GM12872 (cell line): ENCODE measurements around the gene APOA1.

ENCODE experiments used
- CTCF ChIP-seq: IDR thresholded peaks from 3 replicates; pipeline ENCODE4 v1.5.1; 2011; ENCODE audit warnings: low read depth, mild to moderate bottlenecking, low read length, moderate library complexity; ENCODE audit not compliant: insufficient read depth

APOA1 gene

GRCh38 chr11:116840224-116840745 lies 2.9 kb upstream of the APOA1 start:
- 0 out of 3 replicates have a peak, but pooled peaks have one; percentile 9 for TF ChIP-seq CTCF

- no peak for TF ChIP-seq CTCF
Measured at GRCh38 chr11:116838321-116839084, 1.1 kb upstream of the APOA1 start.

- TF ChIP-seq CTCF: no peak
Measured at GRCh38 chr11:116836632-116836991, 810 bp downstream of the APOA1 start.

- TF ChIP-seq CTCF: peak; percentile 74
Measured at GRCh38 chr11:116835791-116836631, 1.4 kb downstream of the APOA1 start.

- no peak for TF ChIP-seq CTCF
Measured at GRCh38 chr11:116835042-116835772, 2.2 kb downstream of the APOA1 start.

GRCh38 chr11:116833816-116834534 lies 3.4 kb downstream of the APOA1 start:
- no peak for TF ChIP-seq CTCF
